ENCODE data around the gene C13orf46.
"Not testable (repeated sequence)": the region's sequence is repeated elsewhere in the genome, so short reads cannot be mapped to it uniquely, and the experiment has no call there.

C13orf46 gene

DNA sequence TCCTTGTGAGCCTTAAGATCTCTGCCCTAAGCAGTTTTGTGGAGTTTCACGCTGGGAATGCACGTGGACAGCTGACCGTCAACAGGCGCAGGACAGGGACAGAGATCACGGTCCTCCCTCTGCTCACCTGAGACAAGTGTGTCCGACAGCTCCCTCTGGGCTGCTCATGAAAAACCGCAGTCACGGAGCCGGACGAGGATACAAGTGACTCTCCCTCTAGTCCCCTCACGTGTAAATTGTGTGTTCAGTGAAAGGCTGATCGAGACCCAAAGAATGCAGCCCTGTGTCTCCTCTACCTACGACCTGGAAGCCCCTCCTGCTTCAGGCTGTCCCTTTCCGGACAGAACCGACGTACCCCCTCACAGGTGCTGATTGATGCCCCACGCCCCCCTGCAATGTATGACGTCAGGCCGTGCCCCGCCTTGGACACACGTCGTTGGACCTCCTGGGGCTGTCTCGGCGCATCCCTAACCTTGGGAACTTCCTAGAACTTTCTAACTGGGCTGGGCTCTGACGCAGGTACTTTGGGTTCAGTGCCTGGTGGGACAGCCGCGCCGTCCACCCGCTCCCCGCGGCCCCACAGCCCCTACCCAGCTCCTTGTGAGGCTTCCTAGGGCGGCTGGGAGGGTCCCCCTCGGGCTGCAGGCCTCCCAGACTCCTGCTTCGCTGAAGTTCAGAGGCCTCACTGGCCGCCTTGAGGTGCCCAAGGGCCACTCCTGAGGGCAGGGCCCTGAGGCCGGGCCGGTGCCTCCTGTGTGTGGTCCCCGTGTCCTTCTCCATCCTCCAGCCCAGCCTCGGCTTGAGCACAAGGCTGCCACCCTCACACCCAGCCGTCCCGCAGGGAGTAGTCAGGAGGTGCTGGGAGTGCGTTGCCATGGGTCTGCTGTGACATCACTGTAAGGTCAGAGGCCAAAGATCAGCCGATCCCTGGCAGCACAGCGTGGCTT lies at the start of gene C13orf46:
Gene C13orf46 (minus strand): TSS at position 859 of the 947 bp plus-strand sequence. CDS start 79 bp downstream, at position 780.
- DNase-seq (ENCODE audit: low spot score), result no peak

- no peak for DNase-seq (ENCODE audit: low spot score)
These were observed 49.0 kb upstream of the C13orf46 start for GRCh38 chr13:114022876-114023275.

- DNase-seq (ENCODE audit: low spot score), result no peak
These were observed 48.4 kb upstream of the C13orf46 start for GRCh38 chr13:114022309-114022669.

- DNase-seq (ENCODE audit: low spot score), result no peak
These were observed 47.8 kb upstream of the C13orf46 start for GRCh38 chr13:114021464-114022308.

GRCh38 chr13:114020750-114021463 lies 47.0 kb upstream of the C13orf46 start:
- no peak for DNase-seq (ENCODE audit: low spot score)

- DNase-seq (ENCODE audit: low spot score), result not testable (repeated sequence)
These were observed 46.3 kb upstream of the C13orf46 start for GRCh38 chr13:114020134-114020533.

DNA sequence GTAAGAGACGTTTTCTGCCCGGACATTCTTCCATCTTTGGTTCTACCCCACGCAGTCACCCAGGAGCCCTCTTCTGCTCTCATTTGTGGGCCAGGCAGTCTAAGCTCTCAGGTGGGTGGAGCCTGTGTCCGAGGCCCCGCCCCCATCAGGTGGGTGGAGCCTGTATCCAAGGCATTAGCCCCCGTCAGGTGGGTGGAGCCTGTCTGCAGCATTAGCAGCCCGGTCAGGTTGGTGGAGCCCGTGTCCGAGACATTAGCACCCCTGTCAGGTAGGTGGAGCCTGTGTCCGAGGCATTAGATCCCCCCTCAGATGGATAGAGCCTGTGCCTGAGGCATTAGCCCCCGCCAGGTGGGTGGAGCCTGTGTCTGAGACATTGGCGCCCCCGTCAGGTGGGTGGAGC lies 45.5 kb upstream of the C13orf46 start:
- DNase-seq (ENCODE audit: low spot score), result peak; percentile 57

DNA sequence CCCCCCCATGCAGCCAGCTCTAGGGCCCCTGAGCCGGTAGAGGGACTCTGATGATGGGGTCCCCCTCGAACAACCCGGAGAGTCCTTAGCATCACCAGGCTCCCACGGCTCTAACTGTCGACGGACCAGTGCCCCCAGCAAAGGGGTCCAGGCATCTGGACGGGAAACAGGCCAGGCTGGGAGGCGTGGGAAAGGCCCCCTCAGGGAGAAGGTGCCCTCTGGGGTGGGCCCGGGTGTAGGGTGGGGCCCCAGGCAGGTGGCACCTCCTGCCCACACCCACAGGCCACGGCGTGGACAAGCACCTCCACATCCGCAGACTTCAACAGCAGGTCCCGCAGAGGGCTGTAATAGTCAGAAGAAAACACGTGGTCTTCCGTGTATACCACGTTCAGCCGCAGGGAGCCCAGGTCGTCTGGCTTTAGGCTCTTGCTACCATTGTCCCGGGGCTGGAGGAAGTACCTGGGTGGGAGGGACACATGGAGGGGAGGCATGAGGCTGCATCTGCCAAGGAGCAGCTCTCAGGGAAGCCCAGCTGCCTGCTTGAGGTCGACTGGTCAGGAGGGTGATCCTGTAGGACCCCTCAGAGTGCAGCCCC lies 44.7 kb upstream of the C13orf46 start:
- no peak for DNase-seq (ENCODE audit: low spot score)

- DNase-seq (ENCODE audit: low spot score), result no peak
These were observed 44.1 kb upstream of the C13orf46 start for GRCh38 chr13:114017966-114018365.

DNA sequence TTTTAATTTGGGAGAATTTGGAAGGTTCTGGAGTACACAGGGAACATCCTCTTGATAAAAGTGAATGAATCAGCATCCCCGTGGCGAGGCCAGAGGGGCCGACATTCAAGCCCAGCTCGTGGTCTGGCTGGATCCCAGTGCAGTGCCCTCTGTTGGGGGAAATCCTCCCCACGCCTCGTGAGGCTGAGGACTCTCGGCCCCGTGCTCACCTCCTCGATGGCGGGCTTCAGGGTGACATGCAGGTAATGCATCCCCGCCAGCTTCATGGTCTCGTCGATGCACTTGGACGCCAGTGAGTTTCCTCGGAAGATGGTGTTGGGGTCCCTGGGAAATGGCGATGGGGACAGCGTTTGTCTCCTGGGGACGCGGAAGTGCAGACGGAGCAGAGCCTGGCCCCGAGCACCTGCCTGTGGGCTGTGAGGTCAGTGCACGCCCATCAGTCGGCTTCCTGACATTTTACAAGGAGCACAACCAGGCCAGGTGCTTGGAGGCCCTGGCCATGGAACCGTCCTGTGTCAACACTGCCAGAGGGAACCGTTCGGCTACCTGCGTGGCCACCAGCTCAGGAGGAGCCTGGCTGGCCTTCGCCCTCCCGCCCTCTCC lies 43.3 kb upstream of the C13orf46 start:
- peak; percentile 49 for DNase-seq (ENCODE audit: low spot score)

DNA sequence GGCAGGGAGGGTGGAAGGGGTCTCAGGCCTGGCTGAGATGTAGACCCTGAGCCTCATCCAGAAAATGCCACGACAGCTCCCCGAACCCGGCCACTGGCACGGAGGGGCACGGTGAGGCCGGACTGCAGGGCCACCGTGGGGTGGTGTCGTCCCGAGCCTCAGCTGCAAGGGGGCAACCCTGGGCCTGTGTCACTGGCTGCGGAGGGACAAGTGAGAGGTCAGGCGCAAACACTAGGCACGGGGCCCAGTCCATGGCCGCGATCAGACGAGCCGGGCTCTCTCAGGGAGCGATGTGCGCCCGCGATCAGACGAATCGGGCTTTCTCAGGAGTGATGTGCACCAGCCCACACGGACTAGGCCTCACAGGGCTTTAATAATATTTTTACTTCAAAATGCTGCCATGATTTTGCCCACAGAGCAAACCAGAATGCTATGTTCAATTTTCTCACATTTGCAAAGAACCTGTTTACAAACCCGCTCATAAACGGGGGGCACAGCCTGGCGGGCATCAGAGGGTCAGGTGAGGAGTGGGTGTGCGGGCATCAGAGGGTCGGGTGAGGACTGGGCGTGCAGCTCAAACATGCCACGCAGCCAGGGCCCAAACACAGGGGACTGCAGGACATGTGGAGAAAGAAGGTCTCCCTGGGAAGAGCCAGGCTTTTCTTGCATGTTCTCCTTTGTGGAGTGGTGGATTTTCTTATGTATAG lies 42.6 kb upstream of the C13orf46 start:
- no peak for DNase-seq (ENCODE audit: low spot score)

GRCh38 chr13:114015969-114016295 lies 42.1 kb upstream of the C13orf46 start:
- no peak for DNase-seq (ENCODE audit: low spot score)

- DNase-seq (ENCODE audit: low spot score), result peak; percentile 82
These were observed 41.5 kb upstream of the C13orf46 start for GRCh38 chr13:114015111-114015968.

DNA sequence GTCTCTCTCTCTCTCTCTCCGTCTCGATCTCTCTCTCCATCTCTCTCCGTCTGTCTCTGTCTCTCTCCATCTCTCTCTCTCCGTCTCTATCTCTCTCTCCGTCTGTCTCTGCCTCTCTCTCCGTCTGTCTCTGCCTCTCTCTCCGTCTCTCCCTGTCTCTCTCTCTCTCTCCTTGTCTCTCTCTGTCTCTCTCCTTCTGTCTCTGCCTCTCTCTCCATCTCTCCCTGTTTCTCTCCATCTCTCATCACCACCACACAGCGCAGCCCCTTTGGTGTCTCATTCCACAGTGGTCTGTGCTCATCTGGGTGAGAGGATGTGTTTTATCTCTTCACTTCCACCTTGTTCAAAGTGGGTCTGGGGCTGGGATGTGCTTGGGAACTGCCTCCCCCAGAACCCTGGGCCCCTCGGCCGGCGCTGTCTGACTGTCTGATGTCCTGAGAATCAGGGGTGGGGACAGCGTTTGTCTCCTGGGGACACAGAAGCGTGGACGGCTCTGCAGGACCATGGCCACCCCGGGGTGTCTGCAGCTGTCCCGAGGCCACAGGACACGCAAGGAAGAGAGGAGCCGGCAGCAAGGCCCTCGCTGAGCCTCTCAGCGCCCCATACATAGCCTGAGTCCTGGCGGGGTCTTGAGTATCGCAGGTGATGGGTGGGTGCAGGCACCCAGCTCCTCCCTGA lies 40.2 kb upstream of the C13orf46 start:
- DNase-seq (ENCODE audit: low spot score), result no peak

- no peak for DNase-seq (ENCODE audit: low spot score)
These were observed 39.5 kb upstream of the C13orf46 start for GRCh38 chr13:114013336-114013735.

GRCh38 chr13:114012921-114013320 lies 39.0 kb upstream of the C13orf46 start:
- no peak for DNase-seq (ENCODE audit: low spot score)

- no peak for DNase-seq (ENCODE audit: low spot score)
These were observed 38.3 kb upstream of the C13orf46 start for GRCh38 chr13:114012141-114012540.

DNA sequence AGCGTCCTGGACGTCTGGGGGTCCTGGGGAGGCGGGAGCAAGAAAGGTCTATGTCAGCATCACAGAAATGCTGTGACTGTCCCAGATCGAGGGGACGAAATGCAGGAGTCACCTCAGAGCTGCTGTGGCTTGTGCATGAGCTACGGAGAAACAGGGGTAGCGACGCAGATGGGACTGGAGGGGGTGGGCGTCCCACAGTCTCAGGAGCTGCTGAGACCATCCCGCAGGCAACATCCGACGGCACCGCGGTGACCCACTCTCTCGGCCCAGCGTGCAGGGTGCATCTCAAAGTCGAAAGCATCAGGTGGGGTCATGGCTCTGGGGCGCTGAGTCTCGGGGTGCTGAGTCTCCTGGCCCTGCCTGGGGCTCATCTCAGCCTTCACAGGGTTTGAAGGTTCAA lies 37.4 kb upstream of the C13orf46 start:
- DNase-seq (ENCODE audit: low spot score), result no peak

GRCh38 chr13:114010401-114011101 lies 36.7 kb upstream of the C13orf46 start:
- DNase-seq (ENCODE audit: low spot score), result no peak
